Measurements from ENCODE around the gene CNN2.

DNA sequence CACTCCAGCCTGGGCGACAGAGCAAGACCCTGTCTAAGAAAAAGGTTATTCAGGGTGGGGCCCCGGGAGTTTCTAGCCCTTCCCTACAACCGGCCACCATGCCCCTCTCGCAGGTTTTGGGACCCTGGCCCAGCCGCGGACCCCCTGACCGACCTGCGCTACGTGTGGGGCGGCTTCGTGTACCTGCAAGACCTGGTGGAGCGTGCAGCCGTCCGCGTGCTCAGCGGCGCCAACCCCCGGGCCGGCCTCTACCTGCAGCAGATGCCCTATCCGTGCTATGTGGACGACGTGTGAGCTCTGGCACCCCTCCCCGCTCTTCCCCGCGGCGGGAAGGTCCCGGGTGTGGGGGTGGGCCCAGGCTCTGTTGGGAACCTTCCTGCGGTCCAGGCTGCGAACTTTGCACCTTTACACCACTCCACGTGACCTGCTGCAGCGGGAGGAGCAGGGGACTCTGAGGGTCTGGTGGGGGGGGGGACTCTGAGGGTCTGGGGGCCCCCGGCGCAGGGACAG, 19.8 kb downstream of the CNN2 start:
- no peak for TF ChIP-seq POLR2A (IDR thresholded peaks at IDR 0.05)
- TF ChIP-seq, protein P1, sequence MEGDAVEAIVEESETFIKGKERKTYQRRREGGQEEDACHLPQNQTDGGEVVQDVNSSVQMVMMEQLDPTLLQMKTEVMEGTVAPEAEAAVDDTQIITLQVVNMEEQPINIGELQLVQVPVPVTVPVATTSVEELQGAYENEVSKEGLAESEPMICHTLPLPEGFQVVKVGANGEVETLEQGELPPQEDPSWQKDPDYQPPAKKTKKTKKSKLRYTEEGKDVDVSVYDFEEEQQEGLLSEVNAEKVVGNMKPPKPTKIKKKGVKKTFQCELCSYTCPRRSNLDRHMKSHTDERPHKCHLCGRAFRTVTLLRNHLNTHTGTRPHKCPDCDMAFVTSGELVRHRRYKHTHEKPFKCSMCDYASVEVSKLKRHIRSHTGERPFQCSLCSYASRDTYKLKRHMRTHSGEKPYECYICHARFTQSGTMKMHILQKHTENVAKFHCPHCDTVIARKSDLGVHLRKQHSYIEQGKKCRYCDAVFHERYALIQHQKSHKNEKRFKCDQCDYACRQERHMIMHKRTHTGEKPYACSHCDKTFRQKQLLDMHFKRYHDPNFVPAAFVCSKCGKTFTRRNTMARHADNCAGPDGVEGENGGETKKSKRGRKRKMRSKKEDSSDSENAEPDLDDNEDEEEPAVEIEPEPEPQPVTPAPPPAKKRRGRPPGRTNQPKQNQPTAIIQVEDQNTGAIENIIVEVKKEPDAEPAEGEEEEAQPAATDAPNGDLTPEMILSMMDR (IDR thresholded peaks at IDR 0.05), result no peak

Data from esophagus squamous epithelium (tissue), 4 donors.